NCI-H1694 treated with DMSO at 0.1 percent for 48 hours (cell line): ENCODE results near the gene ARL6IP4.
"Not testable (repeated sequence)": the region's sequence is repeated elsewhere in the genome, so short reads cannot be mapped to it uniquely, and the experiment has no call there.

ENCODE experiments used
- DNase-seq: peaks from one replicate; lab custom pipeline; 2025; lab: John Stamatoyannopoulos, UW

Gene ARL6IP4

GRCh38 chr12:122980183-122981035, at the start of gene ARL6IP4:
Gene ARL6IP4 (plus strand): TSS chr12:122980681. CDS start chr12:122981140, 459 bp downstream.
- no peak for DNase-seq

GRCh38 chr12:122932207-122932606, 48.3 kb upstream of the ARL6IP4 start:
- no peak for DNase-seq

GRCh38 chr12:122934722-122935121, 45.8 kb upstream of the ARL6IP4 start:
- no peak for DNase-seq

- no peak for DNase-seq
Observed at GRCh38 chr12:122935318-122935717, 45.2 kb upstream of the ARL6IP4 start.

- no peak for DNase-seq
Observed at GRCh38 chr12:122937622-122938091, 42.8 kb upstream of the ARL6IP4 start.

- DNase-seq, result no peak
Observed at GRCh38 chr12:122939125-122939524, 41.4 kb upstream of the ARL6IP4 start.

GRCh38 chr12:122941351-122941750, 39.1 kb upstream of the ARL6IP4 start:
- DNase-seq, result not testable (repeated sequence)

- DNase-seq, result no peak
Observed at GRCh38 chr12:122942637-122943036, 37.8 kb upstream of the ARL6IP4 start.

GRCh38 chr12:122943196-122943595, 37.3 kb upstream of the ARL6IP4 start:
- DNase-seq, result no peak

GRCh38 chr12:122944605-122945592, 35.6 kb upstream of the ARL6IP4 start:
- DNase-seq, result no peak

- no peak for DNase-seq
Observed at GRCh38 chr12:122946690-122947341, 33.7 kb upstream of the ARL6IP4 start.

GRCh38 chr12:122947352-122947792, 33.1 kb upstream of the ARL6IP4 start:
- no peak for DNase-seq

- DNase-seq, result no peak
Observed at GRCh38 chr12:122948605-122949004, 31.9 kb upstream of the ARL6IP4 start.

GRCh38 chr12:122949405-122949804, 31.1 kb upstream of the ARL6IP4 start:
- no peak for DNase-seq

GRCh38 chr12:122949816-122950675, 30.4 kb upstream of the ARL6IP4 start:
- no peak for DNase-seq

- DNase-seq, result no peak
Observed at GRCh38 chr12:122951406-122951805, 29.1 kb upstream of the ARL6IP4 start.

GRCh38 chr12:122951979-122952892, 28.2 kb upstream of the ARL6IP4 start:
- DNase-seq, result peak; percentile 40

- DNase-seq, result no peak
Observed at GRCh38 chr12:122955156-122955555, 25.3 kb upstream of the ARL6IP4 start.

- DNase-seq, result no peak
Observed at GRCh38 chr12:122956035-122956434, 24.4 kb upstream of the ARL6IP4 start.
